ENCODE results near the gene UGT1A7.
"Not testable (repeated sequence)": the region's sequence is repeated elsewhere in the genome, so short reads cannot be mapped to it uniquely, and the experiment has no call there.

GRCh38 chr2:233636306-233636705 lies 45.4 kb upstream of the UGT1A7 start, which contains the start of gene UGT1A10:
- TF ChIP-seq NFYB (IDR thresholded peaks at IDR 0.05; ENCODE audit: extremely low read depth, insufficient read length): not testable (repeated sequence)
- TF ChIP-seq, protein P1, sequence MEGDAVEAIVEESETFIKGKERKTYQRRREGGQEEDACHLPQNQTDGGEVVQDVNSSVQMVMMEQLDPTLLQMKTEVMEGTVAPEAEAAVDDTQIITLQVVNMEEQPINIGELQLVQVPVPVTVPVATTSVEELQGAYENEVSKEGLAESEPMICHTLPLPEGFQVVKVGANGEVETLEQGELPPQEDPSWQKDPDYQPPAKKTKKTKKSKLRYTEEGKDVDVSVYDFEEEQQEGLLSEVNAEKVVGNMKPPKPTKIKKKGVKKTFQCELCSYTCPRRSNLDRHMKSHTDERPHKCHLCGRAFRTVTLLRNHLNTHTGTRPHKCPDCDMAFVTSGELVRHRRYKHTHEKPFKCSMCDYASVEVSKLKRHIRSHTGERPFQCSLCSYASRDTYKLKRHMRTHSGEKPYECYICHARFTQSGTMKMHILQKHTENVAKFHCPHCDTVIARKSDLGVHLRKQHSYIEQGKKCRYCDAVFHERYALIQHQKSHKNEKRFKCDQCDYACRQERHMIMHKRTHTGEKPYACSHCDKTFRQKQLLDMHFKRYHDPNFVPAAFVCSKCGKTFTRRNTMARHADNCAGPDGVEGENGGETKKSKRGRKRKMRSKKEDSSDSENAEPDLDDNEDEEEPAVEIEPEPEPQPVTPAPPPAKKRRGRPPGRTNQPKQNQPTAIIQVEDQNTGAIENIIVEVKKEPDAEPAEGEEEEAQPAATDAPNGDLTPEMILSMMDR (IDR thresholded peaks at IDR 0.05 in 2 of 3, conservative IDR thresholded peaks at IDR 0.05 in 1 of 3; ENCODE audit: insufficient read depth in 2 of 3, low read depth in 1 of 3, low read length in 3 of 3): not testable (repeated sequence)
